Rectal smooth muscle tissue (tissue), 1 donor: ENCODE data around the gene LSM10.

Experiments used
- H3K27ac ChIP-seq: one replicate; pipeline ENCODE4 v1.7.0; 2013; ENCODE audit warnings: low read depth, low read length, inconsistent platforms
- H3K27me3 ChIP-seq: one replicate; pipeline ENCODE4 v1.7.0; 2013; ENCODE audit warnings: low read length; ENCODE audit not compliant: control insufficient read depth, insufficient read depth
- H3K36me3 ChIP-seq: one replicate; pipeline ENCODE4 v1.7.0; 2013; ENCODE audit warnings: low read length; ENCODE audit not compliant: control insufficient read depth, insufficient read depth
- H3K4me1 ChIP-seq: one replicate; pipeline ENCODE4 v1.7.0; 2013; ENCODE audit warnings: low read length; ENCODE audit not compliant: control insufficient read depth, insufficient read depth
- H3K4me3 ChIP-seq: one replicate; pipeline ENCODE4 v1.7.0; 2013; ENCODE audit warnings: low read length
- H3K9ac ChIP-seq: one replicate; pipeline ENCODE4 v1.7.0; 2013; ENCODE audit warnings: low read length

LSM10 gene

GRCh38 chr1:36387141-36387949 lies 10.4 kb downstream of the LSM10 start:
- H3K4me1 ChIP-seq: peaks cover 20% of the 10 kb centered on the region

GRCh38 chr1:36386265-36387140 lies 11.2 kb downstream of the LSM10 start:
- H3K4me3 ChIP-seq: peak overlapping the region; percentile 89
- H3K9ac ChIP-seq: peak overlapping the region; percentile 92
- H3K36me3 ChIP-seq: peaks cover 6% of the 10 kb centered on the region
- peak overlapping the region; percentile 98 for H3K27ac ChIP-seq
- H3K4me1 ChIP-seq: peaks cover 20% of the 10 kb centered on the region
- H3K27me3 ChIP-seq: no peaks in the 10 kb centered on the region

More at GRCh38 chr1:36387141-36387949, 10.4 kb downstream of the LSM10 start:
- H3K27me3 ChIP-seq: no peaks in the 10 kb centered on the region
- peak overlapping the region; percentile 92 for H3K9ac ChIP-seq
- H3K27ac ChIP-seq: peak overlapping the region; percentile 98
- peaks cover 9% of the 10 kb centered on the region for H3K36me3 ChIP-seq
- peak overlapping the region; percentile 89 for H3K4me3 ChIP-seq

GRCh38 chr1:36385410-36386264 lies 12.1 kb downstream of the LSM10 start, which contains the start of gene STK40:
Gene STK40, minus strand, starts transcription at chr1:36385924. Its CDS starts 24,592 bp downstream, at chr1:36361332.
- Histone ChIP-seq H3K4me3 (peak within 1 kb of the TSS; percentile 89), H3K4me1 (peaks cover 20% of the 10 kb centered on the region), H3K27me3 (no peaks in the 10 kb centered on the region)

GRCh38 chr1:36384542-36385409 lies 12.9 kb downstream of the LSM10 start:
- Histone ChIP-seq H3K9ac (peak overlapping the region; percentile 93), H3K4me3 (peak overlapping the region; percentile 72), H3K4me1 (peaks cover 20% of the 10 kb centered on the region), H3K27me3 (no peaks in the 10 kb centered on the region), H3K36me3 (no peaks in the 10 kb centered on the region), H3K27ac (peak overlapping the region; percentile 88)

More at GRCh38 chr1:36385410-36386264, 12.1 kb downstream of the LSM10 start, which contains the start of gene STK40:
- Histone ChIP-seq H3K9ac (peak within 1 kb of the TSS; percentile 93), H3K27ac (peak within 1 kb of the TSS; percentile 98), H3K36me3 (no peaks in the 10 kb centered on the region)

- peaks cover 20% of the 10 kb centered on the region for H3K4me1 ChIP-seq
- H3K27ac ChIP-seq: no peak overlapping the region
- H3K4me3 ChIP-seq: no peak overlapping the region
- H3K36me3 ChIP-seq: no peaks in the 10 kb centered on the region
- no peaks in the 10 kb centered on the region for H3K27me3 ChIP-seq
- no peak overlapping the region for H3K9ac ChIP-seq
Measured at GRCh38 chr1:36383240-36383639, 14.5 kb downstream of the LSM10 start.

GRCh38 chr1:36382669-36383068 lies 15.0 kb downstream of the LSM10 start:
- H3K36me3 ChIP-seq: peaks cover 2% of the 10 kb centered on the region
- H3K27me3 ChIP-seq: no peaks in the 10 kb centered on the region
- H3K27ac ChIP-seq: no peak overlapping the region
- H3K4me3 ChIP-seq: no peak overlapping the region
- no peak overlapping the region for H3K9ac ChIP-seq
- peaks cover 16% of the 10 kb centered on the region for H3K4me1 ChIP-seq

- H3K27me3 ChIP-seq: no peaks in the 10 kb centered on the region
- H3K4me1 ChIP-seq: peaks cover 12% of the 10 kb centered on the region
- no peak overlapping the region for H3K9ac ChIP-seq
- no peak overlapping the region for H3K4me3 ChIP-seq
- H3K36me3 ChIP-seq: peaks cover 3% of the 10 kb centered on the region
- no peak overlapping the region for H3K27ac ChIP-seq
Measured at GRCh38 chr1:36382231-36382630, 15.5 kb downstream of the LSM10 start.

- H3K4me3 ChIP-seq: no peak overlapping the region
- H3K27ac ChIP-seq: no peak overlapping the region
- no peaks in the 10 kb centered on the region for H3K27me3 ChIP-seq
- H3K9ac ChIP-seq: no peak overlapping the region
- peaks cover 3% of the 10 kb centered on the region for H3K36me3 ChIP-seq
- peaks cover 6% of the 10 kb centered on the region for H3K4me1 ChIP-seq
Measured at GRCh38 chr1:36381405-36381804, 16.3 kb downstream of the LSM10 start.

- no peak overlapping the region for H3K9ac ChIP-seq
- H3K4me1 ChIP-seq: peaks cover 6% of the 10 kb centered on the region
- no peaks in the 10 kb centered on the region for H3K27me3 ChIP-seq
- no peak overlapping the region for H3K27ac ChIP-seq
- H3K4me3 ChIP-seq: no peak overlapping the region
- H3K36me3 ChIP-seq: peaks cover 3% of the 10 kb centered on the region
Measured at GRCh38 chr1:36380782-36381181, 16.9 kb downstream of the LSM10 start.

GRCh38 chr1:36380143-36380619 lies 17.5 kb downstream of the LSM10 start:
- no peak overlapping the region for H3K27ac ChIP-seq
- no peak overlapping the region for H3K4me3 ChIP-seq
- H3K9ac ChIP-seq: no peak overlapping the region
- H3K4me1 ChIP-seq: peaks cover 6% of the 10 kb centered on the region
- peaks cover 3% of the 10 kb centered on the region for H3K36me3 ChIP-seq
- H3K27me3 ChIP-seq: no peaks in the 10 kb centered on the region
